Cardiac muscle cell (in vitro differentiated cells and primary cell): Measurements from ENCODE around the gene TUBE1. TPM values are rescaled to one million over a fixed set of nuclear protein-coding genes. Genes with fewer than 3 reads are reported as not detected.
A peak's percentile ranks its signal among the peaks of the same experiment; 100 is the strongest.

Experiments
- DNase-seq, 2 donors: peaks; one replicate each; pipeline versions ENCODE4 v3.0.0 to v3.0.0-alpha.2; 2010 to 2017; ENCODE audit warnings: low read depth in 1 of 2, low spot score in 1 of 2
- H3K27ac ChIP-seq: fragments of 200-600 bp; sonication (generic); 2 replicates; pipeline ENCODE4 v1.5.1; 2016
- H3K27me3 ChIP-seq: fragments of 200-600 bp; sonication (generic); 2 replicates; pipeline ENCODE4 v1.6.0; 2016; ENCODE audit warnings: control low read depth
- H3K36me3 ChIP-seq: fragments of 200-600 bp; sonication (generic); 2 replicates; pipeline ENCODE4 v1.5.1; 2016; ENCODE audit warnings: control low read depth
- H3K4me1 ChIP-seq: fragments of 200-600 bp; sonication (generic); 2 replicates; pipeline ENCODE4 v1.8.1; 2017; ENCODE audit warnings: low read depth, mild to moderate bottlenecking, mixed run types
- H3K4me3 ChIP-seq: fragments of 200-600 bp; sonication (generic); 2 replicates; pipeline ENCODE4 v1.5.1; 2016; ENCODE audit warnings: mild to moderate bottlenecking
- H3K9me3 ChIP-seq: fragments of 200-600 bp; sonication (generic); 2 replicates; pipeline ENCODE4 v1.5.1; 2017; ENCODE audit warnings: low read depth, mild to moderate bottlenecking, control low read depth
- CTCF ChIP-seq: IDR thresholded peaks from 2 replicates; pipeline ENCODE4 v1.5.1; 2012; ENCODE audit warnings: low read depth, mild to moderate bottlenecking, low read length
- polyA plus RNA-seq: library from polyadenylated mRNA; unstranded; fragments of >200 nt; fragmentation: Nextera tagmentation; extraction: Ambion mirVana; gene quantifications from 2 replicates; pipeline ENCODE4 v1.2.1, GENCODE V29; 2016
- total RNA-seq: library from RNA; depleted of rRNA; stranded (reverse); fragments of >200 nt; gene quantifications from 2 replicates; pipeline ENCODE4 v1.2.3, GENCODE V29; 2016

TUBE1 gene
- total and polyA plus RNA-seq, 2 experiments from 2014 or later: 22.5 to 42.8 TPM

GRCh38 chr6:112030206-112030960 lies 56.9 kb downstream of the TUBE1 start:
- TF ChIP-seq CTCF: no peak
- no peaks in the 10 kb centered on the region for H3K36me3 ChIP-seq
- H3K4me3 ChIP-seq: no peak overlapping the region
- no peak overlapping the region for H3K27ac ChIP-seq
- no peaks in the 10 kb centered on the region for H3K9me3 ChIP-seq
- H3K4me1 ChIP-seq: no peaks in the 10 kb centered on the region
- peaks cover 4% of the 10 kb centered on the region for H3K27me3 ChIP-seq
- DNase-seq: no peak

- peak; percentile 76 for TF ChIP-seq CTCF
- Histone ChIP-seq H3K36me3 (no peaks in the 10 kb centered on the region), H3K4me1 (no peaks in the 10 kb centered on the region), H3K27ac (no peak overlapping the region), H3K4me3 (no peak overlapping the region), H3K27me3 (peaks cover 4% of the 10 kb centered on the region), H3K9me3 (no peaks in the 10 kb centered on the region)
- peak; percentile 76 to 77 for DNase-seq
These were observed 58.0 kb downstream of the TUBE1 start for GRCh38 chr6:112029045-112029822.

- H3K9me3 ChIP-seq: no peaks in the 10 kb centered on the region
- H3K4me1 ChIP-seq: no peaks in the 10 kb centered on the region
- H3K4me3 ChIP-seq: no peak overlapping the region
- H3K27me3 ChIP-seq: peaks cover 4% of the 10 kb centered on the region
- no peaks in the 10 kb centered on the region for H3K36me3 ChIP-seq
- peak in 1 of 2 donors; percentile 62 for DNase-seq
- H3K27ac ChIP-seq: no peak overlapping the region
- TF ChIP-seq CTCF: no peak
These were observed 59.2 kb downstream of the TUBE1 start for GRCh38 chr6:112027942-112028674.

- H3K4me3 ChIP-seq: no peak overlapping the region
- H3K27ac ChIP-seq: no peak overlapping the region
- no peak for TF ChIP-seq CTCF
- no peaks in the 10 kb centered on the region for H3K4me1 ChIP-seq
- peaks cover 3% of the 10 kb centered on the region for H3K27me3 ChIP-seq
- H3K36me3 ChIP-seq: no peaks in the 10 kb centered on the region
- H3K9me3 ChIP-seq: no peaks in the 10 kb centered on the region
- no peak for DNase-seq
These were observed 60.3 kb downstream of the TUBE1 start for GRCh38 chr6:112026933-112027332.

GRCh38 chr6:112024464-112024863 lies 62.8 kb downstream of the TUBE1 start:
- TF ChIP-seq CTCF: no peak
- Histone ChIP-seq H3K4me3 (no peak overlapping the region), H3K27ac (no peak overlapping the region), H3K4me1 (no peaks in the 10 kb centered on the region), H3K9me3 (no peaks in the 10 kb centered on the region), H3K27me3 (no peaks in the 10 kb centered on the region), H3K36me3 (no peaks in the 10 kb centered on the region)
- no peak for DNase-seq
